ENCODE data around the gene GPR162. TPM values are rescaled to one million over a fixed set of nuclear protein-coding genes. Genes with fewer than 3 reads are reported as not detected.

GPR162 gene
- polyA plus RNA-seq, 1 donor (not counting 4 experiments of a cell fraction or from before 2014, with no cell fraction given): 0.09 TPM

DNA sequence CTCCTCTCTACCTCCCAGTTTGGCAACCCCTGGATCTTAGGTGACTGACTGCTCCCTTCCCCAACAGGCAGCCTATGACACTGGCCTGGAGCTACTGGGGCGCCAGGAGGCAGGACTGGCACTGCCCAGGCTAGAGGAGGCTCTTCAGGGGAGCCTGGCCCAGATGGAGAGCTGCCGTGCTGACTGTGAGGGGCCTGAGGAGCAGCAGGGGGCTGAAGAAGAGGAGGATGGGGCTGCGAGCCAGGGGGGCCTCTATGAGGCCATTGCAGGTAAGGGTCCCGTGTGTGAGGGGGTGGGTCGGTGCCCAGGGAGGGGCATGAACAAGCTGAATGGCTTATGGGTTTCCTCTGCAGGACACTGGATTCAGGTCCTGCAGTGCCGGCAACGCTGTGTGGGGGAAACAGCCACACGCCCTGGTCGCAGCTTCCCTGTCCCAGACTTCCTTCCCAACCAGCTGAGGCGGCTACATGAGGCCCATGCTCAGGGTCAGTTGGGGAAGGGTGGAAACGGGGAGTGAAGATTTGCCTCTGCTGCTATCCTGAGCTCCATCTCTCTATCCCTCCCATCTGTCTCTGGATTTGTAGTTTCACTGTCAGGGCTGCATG is 8.8 kb downstream of the GPR162 start:
- peaks cover 6% of the 10 kb centered on the region for H3K4me1 ChIP-seq (ENCODE audit: control insufficient read depth, extremely low read depth, insufficient read depth, low read length)
- TF ChIP-seq, protein P1, sequence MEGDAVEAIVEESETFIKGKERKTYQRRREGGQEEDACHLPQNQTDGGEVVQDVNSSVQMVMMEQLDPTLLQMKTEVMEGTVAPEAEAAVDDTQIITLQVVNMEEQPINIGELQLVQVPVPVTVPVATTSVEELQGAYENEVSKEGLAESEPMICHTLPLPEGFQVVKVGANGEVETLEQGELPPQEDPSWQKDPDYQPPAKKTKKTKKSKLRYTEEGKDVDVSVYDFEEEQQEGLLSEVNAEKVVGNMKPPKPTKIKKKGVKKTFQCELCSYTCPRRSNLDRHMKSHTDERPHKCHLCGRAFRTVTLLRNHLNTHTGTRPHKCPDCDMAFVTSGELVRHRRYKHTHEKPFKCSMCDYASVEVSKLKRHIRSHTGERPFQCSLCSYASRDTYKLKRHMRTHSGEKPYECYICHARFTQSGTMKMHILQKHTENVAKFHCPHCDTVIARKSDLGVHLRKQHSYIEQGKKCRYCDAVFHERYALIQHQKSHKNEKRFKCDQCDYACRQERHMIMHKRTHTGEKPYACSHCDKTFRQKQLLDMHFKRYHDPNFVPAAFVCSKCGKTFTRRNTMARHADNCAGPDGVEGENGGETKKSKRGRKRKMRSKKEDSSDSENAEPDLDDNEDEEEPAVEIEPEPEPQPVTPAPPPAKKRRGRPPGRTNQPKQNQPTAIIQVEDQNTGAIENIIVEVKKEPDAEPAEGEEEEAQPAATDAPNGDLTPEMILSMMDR (optimal IDR thresholded peaks at IDR 0.05 in 1 of 3, IDR thresholded peaks at IDR 0.05 in 1 of 3, conservative IDR thresholded peaks at IDR 0.05 in 1 of 3; ENCODE audit: extremely low read depth in 1 of 3, insufficient read depth in 2 of 3, low read length in 3 of 3): no peak
- no peak for TF ChIP-seq EZH2 (IDR thresholded peaks at IDR 0.05; ENCODE audit: low read length)
- no peak overlapping the region for H3K9ac ChIP-seq (ENCODE audit: control insufficient read depth, extremely low read depth, insufficient read depth, low read length)
- H3K9me1 ChIP-seq (ENCODE audit: control insufficient read depth, extremely low read depth, insufficient read depth, low read length): no peaks in the 10 kb centered on the region
- H3K79me2 ChIP-seq (ENCODE audit: control insufficient read depth, insufficient read depth, low read length): no peaks in the 10 kb centered on the region
- H3K4me2 ChIP-seq (ENCODE audit: control insufficient read depth, extremely low read depth, insufficient read depth, low read depth, low read length): no peak overlapping the region
- dilution Hi-C loops (cut with MboI; ENCODE audit: extremely low pct_ligation_motif_present, low sequenced_read_pairs): no loop called here
- H2AFZ ChIP-seq (ENCODE audit: control insufficient read depth, low read length): no peak overlapping the region
- no peaks in the 10 kb centered on the region for H3K36me3 ChIP-seq (ENCODE audit: control insufficient read depth in 2 of 2, extremely low read depth in 1 of 2, insufficient read depth in 2 of 2, low read length in 2 of 2)
- DNase-seq (ENCODE audit: low read depth, low spot score): no peak
- H3K27me3 ChIP-seq (ENCODE audit: control insufficient read depth, extremely low read depth, insufficient read depth, low read length): peaks cover 35% of the 10 kb centered on the region
- FAIRE-seq: no peak
- no peak overlapping the region for H3K4me3 ChIP-seq (ENCODE audit: control insufficient read depth in 2 of 3, extremely low read depth in 1 of 3, insufficient read depth in 2 of 3, low read depth in 1 of 3, low read length in 3 of 3)
- H3K9me3 ChIP-seq (ENCODE audit: control insufficient read depth, low read depth, low read length): no peaks in the 10 kb centered on the region
- H4K20me1 ChIP-seq (ENCODE audit: control insufficient read depth, extremely low read depth, insufficient read depth, low read length): no peaks in the 10 kb centered on the region
- no peak overlapping the region for H3K27ac ChIP-seq (ENCODE audit: control insufficient read depth, insufficient read depth, low read length)

DNA sequence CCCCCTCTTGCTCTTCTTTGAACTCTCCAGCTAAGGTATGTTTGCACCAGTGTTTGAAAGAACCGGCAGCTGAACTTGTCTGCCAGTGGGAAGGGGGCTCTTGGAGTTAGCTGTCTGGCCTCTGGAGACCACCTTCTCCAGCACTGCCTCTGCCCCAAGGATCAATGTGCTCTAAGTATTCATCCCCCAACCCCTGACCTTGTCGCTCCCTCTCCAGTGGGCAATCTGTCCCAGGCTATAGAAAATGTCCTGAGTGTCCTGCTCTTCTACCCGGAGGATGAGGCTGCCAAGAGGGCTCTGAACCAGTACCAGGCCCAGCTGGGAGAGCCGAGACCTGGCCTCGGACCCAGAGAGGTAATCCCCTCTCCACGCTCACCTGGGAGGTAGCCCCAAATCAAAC is 9.4 kb downstream of the GPR162 start:
- Histone ChIP-seq H2AFZ (ENCODE audit: control insufficient read depth, low read length) (no peak overlapping the region), H3K27me3 (ENCODE audit: control insufficient read depth, extremely low read depth, insufficient read depth, low read length) (peaks cover 29% of the 10 kb centered on the region), H3K36me3 (ENCODE audit: control insufficient read depth in 2 of 2, extremely low read depth in 1 of 2, insufficient read depth in 2 of 2, low read length in 2 of 2) (no peaks in the 10 kb centered on the region), H3K9ac (ENCODE audit: control insufficient read depth, extremely low read depth, insufficient read depth, low read length) (no peak overlapping the region), H3K9me1 (ENCODE audit: control insufficient read depth, extremely low read depth, insufficient read depth, low read length) (no peaks in the 10 kb centered on the region), H3K9me3 (ENCODE audit: control insufficient read depth, low read depth, low read length) (no peaks in the 10 kb centered on the region), H3K4me2 (ENCODE audit: control insufficient read depth, extremely low read depth, insufficient read depth, low read depth, low read length) (no peak overlapping the region), H4K20me1 (ENCODE audit: control insufficient read depth, extremely low read depth, insufficient read depth, low read length) (no peaks in the 10 kb centered on the region), H3K4me1 (ENCODE audit: control insufficient read depth, extremely low read depth, insufficient read depth, low read length) (peaks cover 5% of the 10 kb centered on the region), H3K4me3 (ENCODE audit: control insufficient read depth in 2 of 3, extremely low read depth in 1 of 3, insufficient read depth in 2 of 3, low read depth in 1 of 3, low read length in 3 of 3) (no peak overlapping the region), H3K27ac (ENCODE audit: control insufficient read depth, insufficient read depth, low read length) (no peak overlapping the region), H3K79me2 (ENCODE audit: control insufficient read depth, insufficient read depth, low read length) (no peaks in the 10 kb centered on the region)
- TF ChIP-seq, protein P1 (optimal IDR thresholded peaks at IDR 0.05 in 1 of 3, IDR thresholded peaks at IDR 0.05 in 1 of 3, conservative IDR thresholded peaks at IDR 0.05 in 1 of 3; ENCODE audit: extremely low read depth in 1 of 3, insufficient read depth in 2 of 3, low read length in 3 of 3): no peak
- TF ChIP-seq EZH2 (IDR thresholded peaks at IDR 0.05; ENCODE audit: low read length): no peak
- DNase-seq (ENCODE audit: low read depth, low spot score): no peak
- dilution Hi-C loops (cut with MboI; ENCODE audit: extremely low pct_ligation_motif_present, low sequenced_read_pairs): no loop called here
- no peak for FAIRE-seq
